HG02938 (cell line): ENCODE results near the gene DALRD3.

Source experiments
- ATAC-seq: cut with Tn5 transposase; IDR thresholded peaks from one replicate; pipeline ENCODE4 v1.9.1; 2021; ENCODE audit warnings: mild to moderate bottlenecking, moderate library complexity; ENCODE audit not compliant: unreplicated experiment

The DALRD3 gene

DNA sequence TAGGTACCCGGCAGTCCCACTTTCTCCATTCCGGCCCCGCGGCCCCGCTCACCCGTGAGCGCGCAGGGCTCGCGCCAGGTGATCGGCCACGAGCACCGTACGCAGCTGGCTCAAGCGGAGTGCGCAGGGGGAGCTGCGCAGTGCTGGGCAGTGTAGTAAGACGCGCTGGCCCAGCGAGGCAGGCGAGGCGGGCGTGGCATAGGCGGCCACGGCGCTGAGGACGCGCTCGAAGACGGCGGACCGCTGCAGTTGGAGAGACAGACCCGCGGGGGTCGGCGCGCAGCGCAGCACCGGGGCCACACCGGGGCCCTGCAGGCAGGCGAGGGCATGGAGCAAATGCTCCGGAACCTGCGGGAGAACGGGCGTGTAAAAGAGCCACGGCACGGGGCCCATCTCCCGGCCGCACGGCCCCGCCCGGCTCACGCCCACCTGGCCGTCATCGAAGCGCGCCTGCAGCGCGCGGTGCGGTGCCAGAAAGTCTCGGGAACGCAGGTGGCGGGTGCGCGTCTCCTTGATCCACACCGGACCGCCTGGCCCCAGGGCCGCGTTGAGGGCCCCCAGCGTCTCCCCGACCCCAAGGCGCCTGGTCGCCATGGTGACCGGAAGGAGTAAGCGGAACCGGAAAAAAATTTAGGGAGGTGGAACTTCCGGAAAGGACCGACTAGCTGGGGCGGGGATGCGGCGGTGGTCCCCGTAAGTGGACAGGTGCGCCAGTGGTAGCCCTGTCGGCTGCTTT lies at the start of gene DALRD3:
Gene DALRD3, minus strand, starts transcription at position 610 of the 736 bp plus-strand sequence. Its CDS starts 16 bp downstream, at position 594.
- ATAC-seq: no peak

DNA sequence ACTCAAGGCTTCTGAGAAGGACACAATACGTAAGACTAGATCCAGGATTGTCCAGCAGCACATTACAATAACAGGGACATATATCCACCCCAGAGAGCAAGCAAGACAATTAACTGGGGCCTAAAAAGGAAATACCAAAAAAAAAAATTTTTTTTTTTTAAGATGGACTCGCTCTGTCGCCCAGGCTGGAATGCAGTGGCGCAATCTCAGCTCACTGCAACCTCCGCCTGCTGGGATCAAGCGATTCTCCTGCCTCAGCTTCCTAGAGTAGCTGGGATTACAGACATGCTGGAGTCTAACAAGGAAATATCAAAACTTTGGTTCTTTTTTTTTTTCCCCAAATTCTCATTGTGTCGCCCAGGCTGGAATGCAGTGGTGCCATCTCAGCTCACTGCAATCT lies 39.6 kb upstream of the DALRD3 start:
- no peak for ATAC-seq

GRCh38 chr3:49057268-49057667 lies 38.9 kb upstream of the DALRD3 start:
- no peak for ATAC-seq

GRCh38 chr3:49054344-49054862 lies 36.0 kb upstream of the DALRD3 start:
- ATAC-seq: no peak

- ATAC-seq: no peak
Measured at GRCh38 chr3:49053543-49053942, 35.2 kb upstream of the DALRD3 start.

DNA sequence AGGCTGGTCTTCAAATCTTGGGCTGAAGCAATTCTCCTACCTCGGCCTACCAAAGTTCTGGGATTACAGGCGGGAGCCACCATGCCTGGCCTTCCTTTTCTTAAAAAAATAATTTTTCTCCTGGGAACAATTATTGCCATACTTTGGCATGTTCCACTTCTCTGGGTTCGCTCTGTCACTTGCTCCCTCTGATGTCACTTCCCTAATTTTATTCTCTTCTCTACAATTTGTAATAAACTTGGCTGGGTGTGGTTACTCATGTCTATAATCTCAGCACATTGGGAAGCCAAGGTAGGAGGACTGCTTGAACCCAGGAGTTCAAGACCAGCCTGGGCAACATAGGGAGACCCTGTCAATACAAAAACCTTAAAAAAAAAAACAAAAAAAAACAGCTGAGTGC lies 16.9 kb upstream of the DALRD3 start:
- ATAC-seq: no peak

DNA sequence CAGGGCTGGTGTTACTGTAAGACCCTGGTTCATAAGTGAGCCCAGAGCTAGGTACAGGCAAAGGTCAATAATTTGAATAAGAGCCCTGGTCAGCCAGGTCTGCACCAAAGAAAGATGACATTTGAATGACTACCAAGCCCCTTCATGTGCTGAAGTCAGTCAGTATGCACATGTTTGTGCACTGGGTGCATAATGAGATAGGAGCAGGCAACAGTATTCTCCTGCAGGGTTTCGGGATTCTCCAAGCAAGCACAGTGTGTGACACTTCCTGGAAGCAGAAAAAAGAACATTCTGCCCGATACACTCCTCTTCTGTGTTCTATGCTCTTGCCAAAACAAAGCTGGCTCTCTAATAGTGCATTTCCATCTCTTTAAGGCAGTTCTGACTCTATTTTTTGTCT lies 16.3 kb upstream of the DALRD3 start:
- ATAC-seq: no peak

GRCh38 chr3:49032646-49033304 lies 14.4 kb upstream of the DALRD3 start:
- ATAC-seq: no peak

- no peak for ATAC-seq
Measured at GRCh38 chr3:49030321-49030720, 11.9 kb upstream of the DALRD3 start.

- ATAC-seq: no peak
Measured at GRCh38 chr3:49029563-49029884, 11.1 kb upstream of the DALRD3 start.

- peak; percentile 91 for ATAC-seq
Measured at GRCh38 chr3:49028673-49029562, 10.5 kb upstream of the DALRD3 start, which contains the start of gene IMPDH2. Gene IMPDH2, minus strand, starts transcription at chr3:49029398. Its CDS starts 48 bp downstream, at chr3:49029350.

GRCh38 chr3:49028298-49028672 lies 9.9 kb upstream of the DALRD3 start:
- no peak for ATAC-seq

- no peak for ATAC-seq
Measured at GRCh38 chr3:49027634-49028033, 9.3 kb upstream of the DALRD3 start.

DNA sequence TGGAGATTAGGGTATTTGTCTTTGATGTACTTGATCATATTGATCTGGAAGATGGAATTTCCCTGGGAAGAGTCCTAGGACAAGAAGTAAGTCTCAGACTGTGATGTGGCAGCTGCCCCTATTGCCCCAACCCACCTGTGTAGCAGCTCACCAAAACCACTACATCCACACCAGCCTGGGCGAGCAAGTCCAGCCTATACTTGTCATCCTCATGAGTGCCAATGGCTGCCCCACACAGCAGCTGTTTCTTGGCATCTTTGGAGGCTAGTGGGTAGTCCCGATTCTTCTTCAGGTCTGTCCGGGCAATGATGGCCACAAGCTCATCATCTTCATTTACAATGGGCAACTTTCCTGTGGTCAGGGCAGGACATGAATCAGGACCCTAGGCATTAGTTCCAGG lies 8.2 kb upstream of the DALRD3 start:
- no peak for ATAC-seq

DNA sequence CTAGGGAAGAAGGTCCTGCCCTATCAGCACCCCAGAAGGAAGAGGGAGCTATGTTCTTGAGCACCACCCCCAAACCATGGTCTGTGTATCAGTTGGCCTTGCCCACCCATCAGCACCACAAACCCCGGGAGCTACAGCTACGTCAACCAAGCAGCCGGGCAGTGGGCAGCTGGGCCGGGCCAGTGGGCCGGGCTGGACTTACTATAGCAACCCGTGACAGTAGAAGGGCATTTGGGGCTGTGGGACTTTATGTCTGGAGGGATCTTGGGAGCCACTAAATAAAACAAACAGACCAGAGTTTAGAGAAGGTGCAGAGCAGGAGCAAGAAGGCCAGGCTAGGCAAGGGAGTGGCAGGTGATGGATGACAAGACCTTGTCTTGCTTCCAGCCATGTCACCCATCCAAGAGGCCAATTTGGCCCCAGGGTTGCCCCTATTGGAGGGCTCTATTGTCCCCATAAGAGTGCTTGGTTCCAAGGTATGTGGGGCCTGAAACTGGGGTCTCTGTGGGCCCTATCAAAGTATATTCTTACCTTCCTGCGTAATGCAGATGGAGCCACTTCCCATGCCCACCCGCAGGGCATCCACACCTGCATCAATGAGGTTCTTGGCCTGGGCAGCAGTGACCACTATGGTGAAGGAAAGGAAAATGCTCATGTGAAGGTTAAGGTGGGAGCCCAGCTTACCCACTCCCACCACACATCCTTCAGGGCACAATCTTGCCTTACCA lies 7.6 kb upstream of the DALRD3 start:
- ATAC-seq: no peak

DNA sequence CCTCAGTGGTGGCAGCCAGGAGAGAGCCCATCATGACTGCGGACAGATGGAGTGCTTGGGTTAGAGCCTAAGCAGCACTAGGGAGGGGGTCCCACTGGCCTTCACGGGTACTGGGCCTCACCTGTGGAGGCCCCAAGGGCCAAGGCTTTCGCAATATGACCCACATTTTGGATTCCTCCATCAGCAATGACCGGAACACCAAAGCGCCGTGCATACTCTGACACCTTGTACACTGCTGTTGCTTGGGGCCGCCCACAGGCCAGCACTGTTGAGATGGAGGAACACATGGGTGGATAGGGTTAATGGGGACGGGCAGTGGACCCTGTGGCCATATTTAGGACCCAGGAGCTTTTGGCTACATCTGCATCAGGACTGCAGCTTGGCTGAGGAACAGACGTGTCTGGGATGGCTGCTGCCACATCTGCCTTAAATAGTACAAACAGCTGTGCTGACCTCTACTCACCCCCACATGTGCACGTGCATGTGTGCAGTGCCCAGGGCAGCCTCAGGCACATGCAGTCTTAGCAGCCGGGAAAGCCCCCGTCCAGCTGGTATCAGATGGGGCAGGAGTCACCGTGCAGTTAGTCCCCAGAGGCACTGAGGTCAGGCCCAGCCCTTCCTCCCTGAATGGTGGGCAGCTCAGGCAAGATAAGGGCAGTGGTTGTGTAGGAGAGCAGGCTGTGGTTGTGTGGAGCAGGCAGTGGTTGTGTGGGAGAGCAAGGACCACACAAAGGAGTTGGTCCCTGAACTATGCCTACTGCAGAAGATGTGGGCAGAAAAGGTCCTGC lies 6.8 kb upstream of the DALRD3 start:
- ATAC-seq: no peak

DNA sequence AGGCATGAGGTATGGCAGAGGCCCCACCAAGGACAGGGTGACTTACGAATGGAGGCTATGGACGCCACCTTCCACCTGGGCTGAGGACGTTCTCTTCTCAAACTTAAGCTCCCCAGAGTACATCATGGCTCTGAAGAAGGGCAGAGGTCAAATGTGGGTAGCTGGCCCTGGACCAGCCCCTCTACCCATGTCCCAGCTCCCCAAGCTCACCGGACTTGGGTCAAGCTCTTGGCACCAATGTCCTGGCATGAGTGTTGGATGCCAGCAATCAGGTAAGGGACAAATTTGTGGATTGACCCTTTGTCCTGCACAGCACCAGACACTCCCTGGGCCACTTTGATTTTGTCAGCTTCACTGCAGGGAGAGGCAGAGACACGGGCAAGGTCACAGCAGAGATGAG lies 6.1 kb upstream of the DALRD3 start:
- no peak for ATAC-seq

DNA sequence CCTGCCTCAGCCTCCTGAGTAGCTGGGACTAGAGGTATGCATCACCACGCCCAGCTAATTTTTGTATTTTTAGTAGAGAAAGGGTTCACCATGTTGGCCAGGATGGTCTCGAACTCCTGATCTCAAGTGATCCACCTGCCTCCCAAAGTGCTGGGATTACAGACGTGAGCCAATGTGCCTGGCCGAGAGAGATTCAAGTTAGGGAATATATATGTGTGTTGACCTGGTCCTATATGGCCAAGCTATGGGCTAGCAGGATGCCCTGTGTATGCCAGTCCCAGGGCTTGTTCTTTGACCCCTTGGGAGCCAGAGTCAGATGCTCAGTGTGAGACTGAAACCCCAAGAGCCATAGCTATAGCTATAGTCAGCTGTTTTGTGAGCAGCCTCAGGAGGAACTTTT lies 5.4 kb upstream of the DALRD3 start:
- ATAC-seq: no peak

DNA sequence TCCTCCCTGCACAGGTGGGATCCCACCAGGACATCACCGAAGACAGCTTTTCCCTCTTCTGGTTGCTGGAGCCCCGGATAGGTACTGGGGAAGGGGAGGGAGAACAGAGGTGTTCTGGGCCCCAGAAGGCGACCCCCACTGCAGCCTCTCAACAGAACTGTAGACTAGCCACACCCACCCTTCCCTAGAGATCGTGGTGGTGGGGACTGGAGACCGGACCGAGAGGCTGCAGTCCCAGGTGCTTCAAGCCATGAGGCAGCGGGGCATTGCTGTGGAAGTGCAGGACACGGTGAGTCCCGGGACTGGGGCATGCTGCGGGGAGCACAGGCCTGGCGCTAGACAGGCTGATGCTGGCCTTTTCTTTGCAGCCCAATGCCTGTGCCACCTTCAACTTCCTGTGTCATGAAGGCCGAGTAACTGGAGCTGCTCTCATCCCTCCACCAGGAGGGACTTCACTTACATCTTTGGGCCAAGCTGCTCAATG lies 4.3 kb upstream of the DALRD3 start:
- ATAC-seq: no peak
